Inflammatory macrophage treated with lipopolysaccharide for 4 hours (primary cell): Measurements from ENCODE around the gene ACOX2.

Experiments used
- DNase-seq: peaks from one replicate; pipeline ENCODE4 v3.0.0-alpha.2; 2020

ACOX2 gene

DNA sequence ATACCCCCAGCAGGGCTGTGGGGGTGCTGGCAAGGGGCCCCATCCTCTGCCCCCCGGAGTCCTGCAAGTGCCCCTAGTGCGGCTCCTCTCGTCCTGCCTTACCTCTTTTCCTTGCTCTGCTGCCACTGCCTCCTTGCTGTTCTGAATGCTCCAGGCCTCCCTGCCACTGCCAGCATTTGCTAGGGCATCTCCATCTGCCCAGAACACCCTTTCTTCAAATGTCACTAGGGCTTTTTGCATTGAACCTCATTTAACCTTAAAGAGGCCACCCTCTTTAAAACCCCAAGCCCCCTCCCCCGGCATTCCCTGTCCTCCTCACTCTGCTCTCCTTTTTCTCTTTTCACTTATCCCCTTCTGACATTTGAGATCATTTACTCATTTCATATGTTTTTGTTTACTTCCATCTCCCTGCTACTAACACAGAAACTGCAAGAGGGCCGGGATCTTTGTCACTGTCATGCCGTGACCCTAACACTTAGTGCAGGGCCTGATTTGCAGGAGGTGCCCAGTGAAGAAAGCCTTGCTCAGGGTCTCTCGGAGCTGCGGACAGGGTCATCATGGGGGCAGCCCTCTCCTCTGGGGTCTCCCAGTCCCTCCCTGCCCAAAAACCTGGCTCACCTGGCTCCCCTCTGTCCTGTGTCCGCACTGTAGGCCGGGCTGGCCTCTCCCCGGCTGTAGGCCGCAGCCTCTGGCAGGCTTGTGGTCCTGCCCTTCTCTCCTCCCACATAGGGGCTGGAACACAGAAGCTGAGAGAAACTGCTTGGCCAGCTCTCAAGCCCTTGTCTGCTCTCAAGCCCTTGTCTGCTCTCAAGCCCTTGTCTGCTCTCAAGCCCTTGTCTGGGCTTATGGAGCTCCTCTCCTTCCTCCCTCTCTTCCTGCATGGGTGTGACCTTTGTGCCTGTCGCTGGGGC is at the start of gene ACOX2:
Gene ACOX2 (minus strand): TSS at position 690 of the 911 bp plus-strand sequence. CDS start 2,084 bp downstream, outside the sequence.
- no peak for DNase-seq

DNA sequence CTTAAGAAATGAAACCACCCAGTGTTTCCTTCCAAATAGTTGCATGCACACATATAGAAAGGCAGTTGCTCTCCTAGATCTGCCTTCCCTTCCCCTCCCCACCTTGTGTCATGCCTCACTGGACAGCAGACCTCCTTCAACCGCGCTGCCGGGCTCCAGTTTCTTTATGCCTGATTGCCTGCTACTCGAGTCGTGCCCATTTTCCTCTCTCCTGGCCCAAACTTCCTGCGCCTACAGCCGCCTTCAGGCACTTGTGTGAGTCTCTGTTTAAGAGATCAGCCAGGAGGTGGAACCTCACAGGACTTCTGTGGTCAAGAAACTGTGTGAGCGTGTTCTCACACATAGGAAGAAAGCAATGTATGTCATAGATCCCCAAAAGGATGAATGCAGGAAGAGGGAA is 49.0 kb upstream of the ACOX2 start:
- no peak for DNase-seq

DNA sequence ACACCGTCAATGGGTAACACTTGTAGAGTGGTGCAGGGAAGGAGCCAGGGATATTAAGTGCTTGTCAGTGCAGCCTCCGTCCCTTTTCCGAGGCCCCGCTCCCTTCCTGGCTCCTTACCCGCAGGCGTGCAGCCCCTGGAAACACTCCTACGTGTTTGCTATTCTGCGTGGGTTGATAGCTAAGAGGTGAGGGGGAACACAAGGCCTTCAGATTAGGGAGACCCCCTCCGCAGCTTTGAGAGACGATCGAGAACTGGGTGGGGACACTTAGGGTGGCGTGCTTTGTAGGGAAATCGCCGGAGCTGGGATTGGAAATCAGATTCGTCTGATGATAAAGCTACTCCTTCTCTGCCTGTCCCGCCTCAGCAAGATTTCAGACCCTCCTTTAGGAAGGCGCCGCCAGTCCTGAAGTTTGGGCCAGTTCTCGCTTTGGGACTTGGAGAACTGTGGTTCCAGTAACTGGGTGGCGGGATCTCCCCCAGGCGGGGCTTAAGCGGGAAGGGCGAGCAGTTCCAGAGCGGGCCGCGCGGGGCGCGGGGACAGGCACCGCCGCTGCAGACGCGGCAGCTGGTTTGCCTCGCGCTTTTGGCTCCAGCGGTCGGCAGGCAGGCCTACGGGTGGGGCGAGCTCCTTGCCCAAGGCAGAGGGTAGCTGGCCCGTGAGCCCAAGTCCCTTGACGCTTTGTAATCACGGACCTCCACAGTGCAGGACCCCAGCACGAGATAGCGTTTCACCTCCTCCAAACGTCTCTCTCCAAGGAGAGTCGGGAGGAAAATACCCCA is 48.2 kb upstream of the ACOX2 start:
- peak; percentile 66 for DNase-seq

DNA sequence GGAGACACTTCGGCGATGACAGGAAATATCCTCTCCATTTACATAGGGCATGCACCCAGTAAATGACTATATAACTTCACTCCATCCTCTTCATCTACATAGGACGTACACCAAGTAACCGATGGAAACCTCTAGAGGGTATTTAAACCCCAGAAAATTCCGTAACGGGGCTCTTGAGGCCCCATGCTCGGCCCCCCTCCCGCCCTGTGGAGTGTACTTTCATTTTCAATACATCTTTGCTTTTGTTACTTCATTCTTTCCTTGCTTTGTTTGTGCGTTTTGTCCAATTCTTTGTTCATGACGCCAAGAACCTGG is 47.7 kb upstream of the ACOX2 start:
- DNase-seq = no peak

DNA sequence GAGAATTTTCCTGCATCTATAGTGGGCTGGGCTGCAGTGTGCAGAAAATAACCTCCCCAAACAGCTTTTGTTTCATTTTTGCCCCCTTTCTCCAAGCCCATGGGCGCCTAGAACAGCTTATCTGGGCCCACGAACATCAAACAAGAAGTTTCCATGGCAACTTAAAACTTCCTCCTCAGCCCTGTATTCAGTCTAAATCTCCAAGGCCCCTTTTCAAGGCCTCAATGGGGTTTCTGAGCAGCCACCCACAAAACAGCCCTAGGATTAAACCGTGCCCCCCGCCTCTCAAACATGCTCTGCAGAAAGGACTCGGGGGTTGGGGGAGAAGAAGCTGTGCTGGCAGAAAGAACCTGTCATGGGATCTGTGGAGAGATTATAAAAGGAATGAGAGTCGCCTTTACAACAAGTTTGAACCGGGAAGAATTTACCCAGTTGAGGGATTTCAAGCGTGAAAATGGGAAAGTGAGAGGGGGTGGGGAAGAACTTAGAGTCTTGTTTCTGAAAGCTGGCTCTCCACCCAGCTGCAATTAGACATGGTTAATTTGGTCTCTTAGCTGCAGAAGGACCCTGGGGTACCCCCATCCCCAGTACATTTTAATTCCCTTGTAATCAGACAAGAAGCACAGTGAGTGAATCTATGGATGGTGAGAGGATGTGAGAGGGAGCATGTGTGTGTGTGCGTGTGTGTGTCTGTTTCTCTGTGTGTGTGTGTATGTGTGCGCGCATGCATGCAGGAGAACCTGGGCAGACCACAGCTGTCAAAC is 44.5 kb upstream of the ACOX2 start:
- DNase-seq = no peak

DNA sequence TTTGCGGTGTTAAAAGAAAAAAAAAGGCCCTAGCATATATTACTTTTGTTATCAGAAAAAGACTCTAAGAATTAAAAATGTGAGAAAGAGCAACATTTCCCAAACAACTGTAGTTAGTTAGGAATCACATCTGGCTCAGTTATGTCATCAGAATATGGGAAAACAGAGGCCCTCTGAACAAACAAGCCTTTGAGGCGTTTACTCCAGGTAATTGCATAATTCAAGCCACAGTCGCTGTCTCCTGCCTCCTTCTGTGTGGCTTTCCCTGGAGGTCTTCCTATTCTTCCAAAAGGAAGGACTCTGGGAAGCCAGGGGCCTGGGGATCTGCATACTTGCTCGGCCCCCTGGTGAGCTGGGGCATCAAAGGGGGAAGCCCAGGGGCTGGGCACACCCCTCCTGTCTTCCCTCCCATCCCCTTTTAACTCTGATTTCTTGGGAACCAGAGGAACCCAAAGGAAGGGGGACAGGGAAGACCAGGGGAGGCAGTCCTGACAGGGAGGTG is 43.9 kb upstream of the ACOX2 start:
- DNase-seq = no peak

DNA sequence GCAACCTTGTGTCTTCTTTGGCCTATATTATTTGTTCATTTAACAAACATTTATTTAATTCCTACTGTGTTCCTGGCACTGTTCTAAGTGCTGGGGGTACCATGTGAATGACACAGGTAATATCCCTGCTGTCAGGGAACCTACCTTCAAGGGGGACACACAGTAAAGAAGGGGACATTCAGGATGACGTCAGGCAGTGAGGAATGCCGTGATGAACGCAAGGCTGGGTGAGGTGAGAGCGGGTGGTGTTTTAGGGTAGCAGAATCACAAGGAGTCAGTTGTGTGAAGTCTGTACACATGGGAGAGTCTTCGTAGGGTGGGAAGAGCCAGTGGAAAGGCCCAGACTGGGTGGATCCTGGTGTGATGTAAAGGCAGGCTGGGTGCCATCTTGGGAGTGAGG is 41.9 kb upstream of the ACOX2 start:
- no peak for DNase-seq

DNA sequence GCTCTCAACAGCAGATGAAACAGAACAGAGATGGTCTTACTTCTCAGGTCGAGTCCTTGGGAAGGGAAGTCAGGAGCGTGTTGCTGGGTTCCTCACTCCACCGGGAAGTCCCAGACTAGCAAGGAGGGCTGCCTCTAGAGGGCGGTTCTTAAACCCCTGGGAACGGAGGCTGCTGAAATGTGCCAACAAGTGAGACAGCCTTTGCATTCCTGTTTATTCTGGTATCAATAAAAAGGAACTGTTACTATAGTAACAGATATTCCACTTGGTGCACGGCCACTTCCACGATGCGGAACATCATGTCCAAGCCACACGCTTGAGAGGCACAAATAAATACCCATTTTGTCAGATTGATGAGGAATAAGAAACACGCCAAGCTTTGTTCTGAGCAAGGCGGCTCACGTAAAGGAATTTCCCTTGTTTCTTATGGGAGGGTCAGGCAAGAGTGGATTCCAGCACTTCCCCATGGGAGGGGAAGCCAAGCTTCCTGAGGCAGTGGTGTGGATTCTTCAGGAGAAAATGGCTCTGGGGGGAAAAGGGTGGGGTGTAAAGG is 40.4 kb upstream of the ACOX2 start, which contains the start of gene FAM107A:
Gene FAM107A (minus strand): TSS at position 123 of the 553 bp plus-strand sequence. CDS start 7,531 bp downstream, outside the sequence.
- DNase-seq = no peak

DNA sequence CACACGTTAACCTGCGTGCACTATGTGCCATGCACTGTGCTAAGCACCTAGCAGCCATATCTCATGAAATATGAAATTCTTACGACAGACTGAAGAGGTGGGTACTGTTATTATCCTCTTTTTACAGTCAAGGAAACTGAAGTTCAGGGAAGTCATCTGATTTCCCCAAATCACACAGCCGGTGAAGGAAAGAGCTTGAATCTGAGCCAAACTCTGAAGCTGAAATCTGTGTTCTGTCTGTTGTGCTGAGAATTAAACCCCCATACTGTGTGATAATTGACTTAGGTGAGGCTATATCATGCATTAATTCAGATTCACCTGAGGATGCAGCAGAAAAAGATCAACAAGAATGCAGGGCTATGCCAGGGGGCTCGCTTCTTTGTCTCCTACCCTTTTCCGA is 39.7 kb upstream of the ACOX2 start:
- no peak for DNase-seq

DNA sequence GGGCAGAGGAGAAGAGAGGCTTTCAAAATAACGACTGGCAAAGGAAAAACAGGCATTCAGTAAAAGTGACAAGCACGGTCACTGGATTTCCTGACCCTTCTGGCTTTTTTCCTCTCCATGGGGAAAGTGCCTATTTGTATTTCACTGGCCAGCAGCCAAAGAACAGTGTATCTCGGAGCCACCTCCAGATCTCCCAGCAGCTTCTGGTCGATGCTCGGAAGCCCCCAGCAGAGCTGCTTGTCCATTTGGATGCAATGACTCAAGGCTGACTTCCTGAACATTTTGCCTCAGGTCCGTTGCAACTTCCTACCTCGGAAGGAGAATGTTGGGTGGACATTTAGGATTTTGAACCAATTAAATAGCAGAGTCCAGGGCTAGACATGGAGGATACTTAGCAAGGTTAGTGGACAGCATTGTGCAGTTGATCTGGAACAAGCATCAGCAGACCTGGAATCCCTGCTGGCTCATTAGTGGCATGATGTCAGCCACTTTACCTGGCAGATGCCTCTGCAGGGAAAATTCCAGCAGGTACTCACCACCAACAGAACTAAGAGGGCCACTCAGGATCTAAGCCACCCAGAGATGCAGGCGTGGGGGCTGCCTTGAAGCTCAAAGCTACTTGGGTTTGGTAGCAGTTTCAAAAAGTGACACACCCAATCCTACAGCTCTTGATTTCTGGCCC is 39.1 kb upstream of the ACOX2 start:
- DNase-seq = no peak

DNA sequence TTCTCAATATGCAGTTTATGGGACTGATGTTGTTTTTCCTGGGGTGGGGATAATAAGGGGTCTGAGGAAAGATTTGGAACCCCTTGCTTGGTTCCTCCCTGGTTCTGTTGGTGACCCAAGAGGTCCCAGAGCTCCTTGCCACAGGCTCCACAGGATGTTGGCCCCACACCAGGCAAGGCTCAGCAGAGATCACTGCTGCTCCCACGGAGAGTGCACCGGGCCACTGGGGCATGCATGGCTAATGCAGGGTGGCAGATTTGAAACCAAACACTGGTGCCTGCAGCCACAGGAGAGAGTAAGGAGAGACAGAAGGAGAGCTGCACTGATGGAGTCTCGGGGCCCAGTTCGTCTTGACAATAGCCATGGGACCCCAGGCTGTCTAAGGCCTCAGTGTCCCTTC is 37.7 kb upstream of the ACOX2 start:
- DNase-seq = no peak

DNA sequence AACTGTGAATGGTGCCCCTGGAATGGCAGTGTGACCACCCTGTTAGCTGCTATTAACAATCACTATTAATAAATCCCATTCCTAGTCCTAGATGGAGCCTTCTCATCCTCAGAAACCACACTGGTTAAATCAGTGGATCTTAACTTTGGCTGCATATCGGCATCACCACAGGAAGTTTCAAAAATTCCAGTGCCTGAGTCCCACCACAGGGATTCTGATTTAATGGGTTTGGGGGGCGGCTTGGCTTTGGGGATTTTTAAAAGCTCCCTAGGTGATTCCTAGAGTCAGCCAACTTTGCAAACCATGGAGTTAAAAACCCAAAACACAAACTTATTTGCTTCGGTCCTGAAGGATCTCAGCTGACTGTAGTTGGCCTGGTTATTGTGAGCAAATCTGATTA is 37.1 kb upstream of the ACOX2 start:
- DNase-seq = no peak

DNA sequence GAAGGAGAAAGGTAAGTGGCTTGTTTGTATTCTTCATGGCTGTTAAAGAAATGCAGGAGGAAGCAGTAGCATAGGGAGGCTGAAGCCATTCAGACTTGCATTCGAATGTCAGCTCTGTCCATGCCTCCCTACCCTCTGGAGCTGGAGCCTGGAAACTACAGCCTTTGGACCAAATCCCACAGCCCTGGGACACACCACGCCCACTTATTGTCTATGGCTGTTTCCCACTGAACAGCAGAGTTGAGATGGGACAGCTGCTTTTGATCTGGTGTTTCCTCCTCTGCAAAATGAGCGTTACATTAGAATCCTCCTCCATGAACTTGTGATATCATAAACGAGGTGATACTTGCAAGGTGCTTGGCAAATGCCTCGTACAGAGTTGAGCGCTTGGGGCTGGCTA is 36.6 kb upstream of the ACOX2 start:
- DNase-seq = no peak

DNA sequence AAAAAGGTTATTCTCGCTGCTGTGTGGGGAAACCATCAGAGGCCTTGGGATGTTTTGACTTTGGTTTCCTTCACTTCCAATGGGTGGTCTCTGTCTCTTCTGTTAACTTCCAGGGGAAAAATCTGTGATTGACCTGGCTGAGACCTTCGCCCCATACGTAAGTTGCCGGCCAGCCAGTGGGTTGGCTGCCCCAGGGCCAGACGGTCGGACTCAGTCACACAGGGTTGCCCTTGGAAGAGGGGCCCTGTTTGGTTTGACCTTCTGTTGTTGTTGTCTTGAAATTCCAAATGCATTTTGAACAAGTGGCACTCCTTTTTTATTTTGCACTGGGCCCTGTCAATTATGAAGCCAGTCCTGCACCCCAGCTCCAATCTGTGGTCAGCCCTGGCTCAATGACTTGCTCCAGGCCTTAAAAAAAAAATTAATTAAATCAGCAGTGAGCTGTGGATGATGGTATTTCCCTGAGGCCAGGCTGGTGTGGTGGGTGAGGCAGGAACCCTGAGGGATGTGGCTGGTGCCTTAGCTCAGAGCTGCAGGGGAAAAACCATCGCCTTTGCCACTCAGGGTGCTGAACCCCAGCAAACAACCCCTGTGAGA is 35.7 kb upstream of the ACOX2 start:
- no peak for DNase-seq

DNA sequence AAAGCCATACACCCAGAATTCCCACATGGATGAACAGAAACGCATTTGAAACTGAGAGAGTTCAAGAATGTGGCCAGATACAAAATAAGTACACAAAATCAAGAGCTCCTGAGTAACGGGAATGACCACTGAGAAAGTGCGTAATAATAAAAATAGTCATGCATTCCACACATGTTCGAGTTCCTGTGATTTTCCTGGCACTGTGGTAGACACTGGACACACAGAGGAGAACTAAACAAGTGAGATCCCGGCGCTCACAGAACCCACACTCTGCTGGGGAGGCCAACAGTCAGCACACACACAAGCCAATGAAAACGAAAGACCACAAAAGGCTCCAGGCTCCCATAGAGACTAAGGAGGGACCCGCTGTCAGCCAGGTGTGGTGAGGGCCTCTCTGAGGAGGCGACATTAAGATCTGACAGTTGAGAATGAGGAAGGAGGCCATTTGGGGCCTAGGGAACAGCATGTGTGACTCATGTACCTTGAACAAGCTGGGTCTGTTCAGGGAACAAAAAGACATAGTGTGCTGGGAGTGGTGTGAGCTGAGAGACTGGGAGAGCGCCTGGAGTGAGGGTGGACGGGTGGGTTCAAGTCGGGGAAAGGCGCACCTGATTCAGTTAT is 35.1 kb upstream of the ACOX2 start:
- DNase-seq = no peak

DNA sequence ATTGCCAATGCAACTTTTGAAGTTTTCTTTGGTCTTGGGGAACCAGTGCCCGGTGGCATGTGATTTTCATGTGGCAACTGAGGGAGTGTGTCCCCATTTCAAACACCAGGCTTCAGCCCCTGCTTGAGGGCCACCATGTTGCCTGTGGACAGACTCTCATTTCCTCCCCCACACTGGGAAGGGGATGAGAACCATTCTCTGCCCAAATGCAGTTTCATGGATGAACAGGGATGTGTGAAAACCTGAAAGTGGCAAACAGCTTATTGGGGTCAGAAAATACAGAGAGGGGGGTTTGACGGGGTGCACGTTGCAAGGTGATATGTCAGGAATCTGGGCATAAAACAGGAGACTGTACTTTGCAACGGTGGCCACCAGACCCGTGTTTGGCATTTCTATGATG is 33.9 kb upstream of the ACOX2 start:
- DNase-seq = no peak

DNA sequence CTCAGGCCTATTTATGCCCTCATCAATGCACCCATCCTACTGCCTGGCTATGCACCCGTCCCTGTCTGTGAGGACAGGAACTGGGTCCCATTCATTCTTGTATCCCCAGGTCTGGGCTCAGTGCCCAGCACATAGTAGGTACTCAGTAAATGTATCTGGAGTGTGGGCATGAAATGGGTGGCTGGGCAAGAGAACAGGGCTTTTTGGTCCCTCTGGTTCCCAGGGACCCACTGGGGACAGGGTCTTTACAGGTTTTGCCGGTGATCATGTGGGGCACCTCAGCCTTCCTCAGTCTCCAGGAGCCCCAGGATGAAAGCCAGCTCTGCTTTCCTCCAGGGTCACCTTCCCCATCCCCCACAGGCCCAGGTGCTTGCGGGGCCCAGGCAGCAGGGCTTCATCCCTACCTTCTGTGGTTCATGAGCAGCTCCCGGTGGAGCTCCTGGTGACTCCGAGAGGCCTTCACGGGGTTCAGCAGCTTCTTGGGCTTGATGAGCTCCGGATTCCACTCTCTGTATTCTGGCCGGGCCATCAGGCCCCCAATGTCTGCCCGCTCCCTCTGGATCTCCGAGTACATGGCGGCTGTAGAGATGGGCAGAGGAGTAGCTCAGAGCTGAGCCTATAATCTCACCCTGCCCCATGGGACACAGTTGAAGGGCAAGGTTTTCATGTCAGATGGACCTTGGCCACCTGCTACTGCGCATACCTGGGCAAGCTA is 32.5 kb upstream of the ACOX2 start:
- DNase-seq = no peak

DNA sequence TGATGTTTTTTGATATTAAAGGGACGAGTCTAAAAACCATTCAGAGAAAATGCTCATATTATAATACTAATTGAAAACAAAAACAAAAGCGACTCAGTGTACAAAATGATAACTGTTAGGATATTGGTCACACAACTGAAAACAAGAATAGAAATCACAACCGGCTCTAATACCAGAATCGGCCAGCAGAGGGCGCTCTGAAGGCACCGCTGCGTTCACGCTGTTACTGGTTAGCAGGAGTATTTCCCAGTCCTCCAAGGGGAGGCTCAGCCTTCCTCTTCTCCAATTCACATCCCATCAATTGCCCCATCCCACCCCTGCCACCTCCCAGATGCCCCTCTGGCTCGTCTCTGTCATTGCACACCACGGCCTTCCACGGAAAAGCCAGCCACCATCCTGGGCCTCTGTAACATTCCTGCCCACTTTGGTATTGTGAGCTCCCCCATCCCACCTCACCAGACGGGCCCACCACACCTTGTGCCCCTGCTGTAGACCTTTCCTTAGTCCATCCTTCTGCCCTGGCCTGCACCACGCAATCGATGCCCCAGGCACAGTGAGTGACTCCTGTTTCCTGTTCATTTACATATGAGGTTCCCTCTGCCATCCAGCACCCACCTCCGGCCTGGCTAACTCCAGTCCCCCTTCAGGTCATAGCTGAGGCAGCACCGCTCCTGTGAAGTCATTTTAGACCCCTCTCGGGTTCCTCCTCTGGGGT is 31.7 kb upstream of the ACOX2 start:
- peak; percentile 60 for DNase-seq

DNA sequence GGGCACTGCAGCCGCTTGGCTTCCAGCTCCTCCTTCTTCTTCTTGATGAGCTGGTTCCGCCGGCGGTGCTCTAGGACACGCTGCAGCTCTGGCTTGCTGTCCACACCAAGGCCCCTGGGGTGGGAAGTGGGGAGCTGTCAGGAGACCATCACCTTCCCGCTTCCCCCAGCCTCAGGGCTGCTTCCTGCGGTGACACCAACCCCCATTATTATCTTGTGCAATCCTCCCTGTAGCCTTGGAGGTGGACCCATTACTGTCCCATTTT is 30.2 kb upstream of the ACOX2 start:
- no peak for DNase-seq
